H9 (cell line): ENCODE results near the gene CACNA1D. TPM values are rescaled to one million over a fixed set of nuclear protein-coding genes. Genes with fewer than 3 reads are reported as not detected.

Source experiments
- DNase-seq: peaks from one replicate; pipeline ENCODE4 v3.0.0-alpha.2; 2017
- H2AFZ ChIP-seq: one replicate; pipeline ENCODE4 v1.6.1; 2013; ENCODE audit warnings: mild to moderate bottlenecking, low read length, control low read depth, moderate library complexity
- H2AK5ac ChIP-seq: 2 replicates; pipeline ENCODE4 v1.6.1; 2013; ENCODE audit warnings: low read length, control low read depth, mixed read lengths; ENCODE audit not compliant: insufficient read length
- H2BK120ac ChIP-seq: one replicate; pipeline ENCODE4 v1.6.1; 2013; ENCODE audit warnings: low read depth, mild to moderate bottlenecking, low read length, control low read depth, inconsistent platforms; ENCODE audit not compliant: poor library complexity, severe bottlenecking
- H2BK12ac ChIP-seq: 2 replicates; pipeline ENCODE4 v1.6.1; 2013; ENCODE audit warnings: low read length, control low read depth, mixed read lengths, low read depth; ENCODE audit not compliant: insufficient read length
- H2BK15ac ChIP-seq: 2 replicates; pipeline ENCODE4 v1.6.1; 2013; ENCODE audit warnings: low read depth, low read length, control low read depth
- H2BK20ac ChIP-seq: one replicate; pipeline ENCODE4 v1.6.1; 2013; ENCODE audit warnings: low read depth, mild to moderate bottlenecking, low read length, control low read depth, inconsistent platforms; ENCODE audit not compliant: poor library complexity, severe bottlenecking
- H2BK5ac ChIP-seq: 2 replicates; pipeline ENCODE4 v1.6.1; 2013; ENCODE audit warnings: low read length, control low read depth, mixed read lengths; ENCODE audit not compliant: insufficient read length
- H3K14ac ChIP-seq: 2 replicates; pipeline ENCODE4 v1.6.1; 2013; ENCODE audit warnings: low read length, control low read depth; ENCODE audit not compliant: insufficient read depth
- H3K18ac ChIP-seq: 2 replicates; pipeline ENCODE4 v1.6.1; 2013; ENCODE audit warnings: low read depth, mild to moderate bottlenecking, mixed read lengths, low read length, control low read depth; ENCODE audit not compliant: insufficient read length
- H3K23ac ChIP-seq: 2 replicates; pipeline ENCODE4 v1.6.1; 2013; ENCODE audit warnings: low read length, control low read depth, mixed read lengths, low read depth; ENCODE audit not compliant: insufficient read length
- H3K23me2 ChIP-seq: 2 replicates; pipeline ENCODE4 v1.6.1; 2013; ENCODE audit warnings: low read depth, mild to moderate bottlenecking, mixed read lengths, low read length, control low read depth; ENCODE audit not compliant: insufficient read length, poor library complexity, severe bottlenecking
- H3K27ac ChIP-seq: 2 replicates; pipeline ENCODE4 v1.5.1; 2013; ENCODE audit warnings: low read length, control low read depth, mixed read lengths, low read depth; ENCODE audit not compliant: insufficient read length
- H3K27me3 ChIP-seq: 2 replicates; pipeline ENCODE4 v1.6.1; 2013; ENCODE audit warnings: low read length, control low read depth, inconsistent platforms; ENCODE audit not compliant: insufficient read depth
- H3K4ac ChIP-seq: 2 replicates; pipeline ENCODE4 v1.6.1; 2013; ENCODE audit warnings: low read depth, mild to moderate bottlenecking, control low read depth, inconsistent platforms, low read length, moderate library complexity
- H3K4me1 ChIP-seq: 2 replicates; pipeline ENCODE4 v1.6.1; 2013; ENCODE audit warnings: low read length, control low read depth, inconsistent platforms; ENCODE audit not compliant: insufficient read depth
- H3K4me2 ChIP-seq: 2 replicates; pipeline ENCODE4 v1.6.1; 2013; ENCODE audit warnings: low read length, control low read depth, mixed read lengths; ENCODE audit not compliant: insufficient read length, insufficient read depth
- H3K56ac ChIP-seq: 2 replicates; pipeline ENCODE4 v1.6.1; 2013; ENCODE audit warnings: low read depth, mild to moderate bottlenecking, mixed read lengths, low read length, control low read depth; ENCODE audit not compliant: insufficient read length
- H3K79me1 ChIP-seq: 2 replicates; pipeline ENCODE4 v1.6.1; 2013; ENCODE audit warnings: low read depth, mild to moderate bottlenecking, moderate library complexity, low read length, control low read depth, inconsistent platforms; ENCODE audit not compliant: insufficient read depth, poor library complexity, severe bottlenecking
- H3K79me2 ChIP-seq: 2 replicates; pipeline ENCODE4 v1.6.1; 2013; ENCODE audit warnings: low read length, control low read depth, inconsistent platforms; ENCODE audit not compliant: insufficient read depth
- H3K9ac ChIP-seq: 2 replicates; pipeline ENCODE4 v1.6.1; 2013; ENCODE audit warnings: low read length, control low read depth, mixed read lengths; ENCODE audit not compliant: insufficient read length; ENCODE audit errors: extremely low read depth
- H3K9me3 ChIP-seq: one replicate; pipeline ENCODE4 v1.6.1; 2013; ENCODE audit warnings: low read depth, low read length, inconsistent platforms; ENCODE audit not compliant: control insufficient read depth
- H3T11ph ChIP-seq: one replicate; pipeline ENCODE4 v1.6.1; 2013; ENCODE audit warnings: mild to moderate bottlenecking, low read length, control low read depth, inconsistent platforms
- H4K20me1 ChIP-seq: one replicate; pipeline ENCODE4 v1.6.1; 2013; ENCODE audit not compliant: control insufficient read depth, insufficient read length, insufficient read depth
- H4K5ac ChIP-seq: 2 replicates; pipeline ENCODE4 v1.6.1; 2013; ENCODE audit warnings: low read depth, mild to moderate bottlenecking, mixed read lengths, low read length, control low read depth; ENCODE audit not compliant: insufficient read length
- H4K8ac ChIP-seq: replicated peaks from 2 replicates; pipeline ENCODE4 v1.6.1; 2013; ENCODE audit warnings: low read length, control low read depth, mixed read lengths, low read depth; ENCODE audit not compliant: insufficient read length
- H4K91ac ChIP-seq: 2 replicates; pipeline ENCODE4 v1.6.1; 2013; ENCODE audit warnings: low read depth, mild to moderate bottlenecking, moderate library complexity, mixed read lengths, low read length, control low read depth; ENCODE audit not compliant: insufficient read length
- H3K27ac Mint-ChIP-seq, 3 experiments: 2 replicates in 2 of 3; 3 replicates in 1 of 3; pipeline ENCODE4 v1.8.0; 2020 to 2021; ENCODE audit warnings: mixed read lengths in 3 of 3, mild to moderate bottlenecking in 1 of 3, moderate library complexity in 1 of 3
- H3K27me3 Mint-ChIP-seq: 2 replicates; pipeline ENCODE4 v1.8.0; 2021; ENCODE audit warnings: low read depth, mild to moderate bottlenecking, moderate library complexity, mixed read lengths
- H3K36me3 Mint-ChIP-seq, 3 experiments: 2 replicates in 2 of 3; 3 replicates in 1 of 3; pipeline ENCODE4 v1.8.0; 2020 to 2021; ENCODE audit warnings: low read depth in 3 of 3, mixed read lengths in 3 of 3; ENCODE audit not compliant: insufficient read depth in 1 of 3
- H3K4me1 Mint-ChIP-seq, 2 experiments: 2 replicates each; pipeline ENCODE4 v1.8.0; 2020; ENCODE audit warnings: mixed read lengths in 2 of 2
- H3K4me3 Mint-ChIP-seq, 2 experiments: 2 replicates in 1 of 2; 3 replicates in 1 of 2; pipeline ENCODE4 v1.8.0; 2020 to 2021; ENCODE audit warnings: mild to moderate bottlenecking in 2 of 2, mixed read lengths in 2 of 2, moderate library complexity in 1 of 2
- H3K9me3 Mint-ChIP-seq, 2 experiments: 2 replicates in 1 of 2; 3 replicates in 1 of 2; pipeline ENCODE4 v1.8.0; 2020; ENCODE audit warnings: mild to moderate bottlenecking in 2 of 2, mixed read lengths in 2 of 2, moderate library complexity in 1 of 2
- CTCF ChIP-seq: fragments of 200-600 bp; sonication (generic); conservative IDR thresholded peaks from 3 replicates; pipeline ENCODE4 v1.8.0; 2021; ENCODE audit warnings: antibody characterized with exemption, mild to moderate bottlenecking
- WGBS: extraction: QIAGEN DNeasy Blood & Tissue Kit; methylation state at CpG from one replicate; pipeline ENCODE4 v1.1.7; 2013; ENCODE audit warnings: missing lambda C conversion rate, low lambda C conversion rate, mixed read lengths; ENCODE audit not compliant: insufficient read length; ENCODE audit errors: extremely low coverage; 5-methylcytosine and 5-hydroxymethylcytosine counted together
- total RNA-seq: library from RNA; stranded (reverse); gene quantifications from 2 replicates; pipeline ENCODE4 v1.2.1, GENCODE V29; 2021

CACNA1D gene
- total RNA-seq, 1 experiment from 2014 or later: 3.5 TPM

DNA sequence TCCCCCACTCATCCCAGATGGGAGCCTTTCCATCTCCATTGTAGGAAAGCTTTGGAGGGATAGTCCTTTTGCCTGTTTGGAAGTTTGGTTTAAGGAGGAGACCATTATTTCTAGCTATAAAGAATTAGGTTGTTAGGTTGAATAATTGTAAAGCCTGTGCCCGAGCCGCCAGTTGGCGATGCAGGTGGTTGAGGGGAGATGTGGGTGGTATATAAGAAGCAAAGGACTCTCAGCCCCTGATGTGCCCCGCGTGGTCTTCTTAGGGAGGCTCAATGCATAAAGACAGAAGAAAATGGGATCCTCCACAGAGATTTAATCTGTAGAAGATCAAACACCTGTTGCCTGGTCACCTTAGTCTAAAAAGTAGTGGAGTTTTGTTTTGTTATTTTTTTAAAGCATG lies 296.1 kb downstream of the CACNA1D start:
- no peaks in the 10 kb centered on the region for H3K27me3 ChIP-seq
- no CpG with 5 or more reads among the region's 5 CpGs for WGBS

More for the DNA sequence above, 296.1 kb downstream of the CACNA1D start:
- no peak overlapping the region for H3K14ac ChIP-seq
- DNase-seq: no peak
- no peak overlapping the region for H3K4me2 ChIP-seq
- no peak overlapping the region for H2AFZ ChIP-seq
- no peak overlapping the region for H3K4ac ChIP-seq
- H2AK5ac ChIP-seq: no peak overlapping the region
- H3T11ph ChIP-seq: no peak overlapping the region
- H3K18ac ChIP-seq: no peak overlapping the region
- H2BK120ac ChIP-seq: no peak overlapping the region
- no peak overlapping the region for H3K23ac ChIP-seq
- no peak overlapping the region for H4K91ac ChIP-seq
- Mint-ChIP-seq H3K9me3 (no peaks in the 10 kb centered on the region), H3K27me3 (no peaks in the 10 kb centered on the region), H3K27ac (no peak overlapping the region), H3K4me1 (peaks cover 20 to 26% of the 10 kb centered on the region in 2 experiments), H3K36me3 (no peaks in the 10 kb centered on the region), H3K4me3 (no peak overlapping the region)
- no peak overlapping the region for H2BK12ac ChIP-seq
- H4K8ac ChIP-seq: no peak overlapping the region
- TF ChIP-seq CTCF: no peak
- no peak overlapping the region for H3K27ac ChIP-seq
- H3K79me2 ChIP-seq: no peaks in the 10 kb centered on the region
- H3K56ac ChIP-seq: no peak overlapping the region
- no peak overlapping the region for H3K9ac ChIP-seq
- no peaks in the 10 kb centered on the region for H3K79me1 ChIP-seq
- no peak overlapping the region for H4K5ac ChIP-seq
- no peaks in the 10 kb centered on the region for H3K23me2 ChIP-seq
- H2BK15ac ChIP-seq: no peak overlapping the region
- H3K4me1 ChIP-seq: no peaks in the 10 kb centered on the region
- no peak overlapping the region for H2BK5ac ChIP-seq
- H3K9me3 ChIP-seq: no peaks in the 10 kb centered on the region
- no peak overlapping the region for H2BK20ac ChIP-seq
- no peaks in the 10 kb centered on the region for H4K20me1 ChIP-seq
